OCI-LY3 (cell line): ENCODE results near the gene FNDC3A.

ENCODE experiments used
- CTCF ChIP-seq: fragments of 200-600, 300-600 bp; sonication (generic); IDR thresholded peaks from 2 replicates; pipeline ENCODE4 v1.5.1; 2014; ENCODE audit warnings: antibody characterized with exemption, low read length, low read depth
- EZH2phosphoT487 ChIP-seq: fragments of 200-600 bp; shearing (Covaris generic); IDR thresholded peaks from 2 replicates; pipeline ENCODE4 v1.6.1; 2018; ENCODE audit warnings: antibody characterized with exemption, mixed run types, low read depth

GRCh38 chr13:49148405-49148804 is 172.7 kb downstream of the FNDC3A start:
- TF ChIP-seq CTCF (no peak), EZH2phosphoT487 (no peak)
